Thyroid gland (tissue), 4 donors: Measurements from ENCODE around the gene FZR1. TPM values are rescaled to one million over a fixed set of nuclear protein-coding genes. Genes with fewer than 3 reads are reported as not detected.

Experiments used
- DNase-seq, 2 donors: peaks; one replicate each; pipeline ENCODE4 v3.0.0-alpha.2; 2019
- H3K27ac ChIP-seq, 3 donors: fragments of 200-600 bp; sonication (generic); 1 replicate in 2 of 3; 2 replicates in 1 of 3; pipeline ENCODE4 v1.5.1; 2016 to 2019; ENCODE audit warnings: mild to moderate bottlenecking in 1 of 3, moderate library complexity in 1 of 3
- H3K27me3 ChIP-seq: fragments of 200-600 bp; sonication (generic); one replicate; pipeline ENCODE4 v1.5.1; 2019
- H3K36me3 ChIP-seq, 2 donors: fragments of 200-600 bp; sonication (generic); one replicate each; pipeline ENCODE4 v1.5.1; 2016 to 2019
- H3K4me1 ChIP-seq, 2 donors: fragments of 200-600 bp; sonication (generic); one replicate each; pipeline ENCODE4 v1.5.1; 2017 to 2019
- H3K4me3 ChIP-seq, 3 donors: fragments of 200-600 bp; sonication (generic); replicated peaks in 1 of 3; 1 replicate in 2 of 3; 2 replicates in 1 of 3; pipeline ENCODE4 v1.5.1; 2016; ENCODE audit warnings: mild to moderate bottlenecking in 1 of 3
- H3K9me3 ChIP-seq: fragments of 200-600 bp; sonication (generic); one replicate; pipeline ENCODE4 v1.5.1; 2017
- POLR2A ChIP-seq, 2 donors: fragments of 450-650 bp; IDR thresholded peaks; one replicate each; pipeline ENCODE4 v1.6.1; 2017; ENCODE audit warnings: antibody characterized with exemption in 2 of 2, mild to moderate bottlenecking in 2 of 2, moderate library complexity in 1 of 2
- WGBS, 2 donors: methylation state at CpG; one replicate each; pipeline ENCODE4 v1.1.5; 2017; 5-methylcytosine and 5-hydroxymethylcytosine counted together
- intact Hi-C: fragments of 100-400 bp; cut with DNase I; formaldehyde crosslinking; loops from one replicate; pipeline ENCODE4 v1.15.1; 2023
- total RNA-seq, 4 donors: library from RNA; depleted of rRNA; stranded (reverse); fragments of >200 nt; gene quantifications; one replicate each; pipeline ENCODE4 v1.2.3, GENCODE V29; 2016
- TF ChIP-seq, protein P1 (sequence below), 6 experiments: fragments of 200-600 bp in 3 of 6; fragments of 450-650 bp in 3 of 6; sonication (generic) in 3 of 6; IDR thresholded peaks; one replicate each; pipeline ENCODE4 v1.5.1; 2016 to 2019; ENCODE audit warnings: antibody characterized with exemption in 6 of 6, mild to moderate bottlenecking in 2 of 6, inconsistent platforms in 1 of 6, moderate library complexity in 1 of 6

FZR1 gene
- total RNA-seq, 4 donors from 2014 or later: 28.6 to 56.0 (median 36.1) TPM

- Histone ChIP-seq H3K4me1 (no peaks in the 10 kb centered on the region), H3K27me3 (no peaks in the 10 kb centered on the region), H3K9me3 (no peaks in the 10 kb centered on the region), H3K27ac (no peak overlapping the region), H3K4me3 (no peak overlapping the region), H3K36me3 (peaks cover 48 to 55% of the 10 kb centered on the region in 2 donors)
- TF ChIP-seq POLR2A (IDR thresholded peaks at IDR 0.05): no peak
- TF ChIP-seq, protein P1, sequence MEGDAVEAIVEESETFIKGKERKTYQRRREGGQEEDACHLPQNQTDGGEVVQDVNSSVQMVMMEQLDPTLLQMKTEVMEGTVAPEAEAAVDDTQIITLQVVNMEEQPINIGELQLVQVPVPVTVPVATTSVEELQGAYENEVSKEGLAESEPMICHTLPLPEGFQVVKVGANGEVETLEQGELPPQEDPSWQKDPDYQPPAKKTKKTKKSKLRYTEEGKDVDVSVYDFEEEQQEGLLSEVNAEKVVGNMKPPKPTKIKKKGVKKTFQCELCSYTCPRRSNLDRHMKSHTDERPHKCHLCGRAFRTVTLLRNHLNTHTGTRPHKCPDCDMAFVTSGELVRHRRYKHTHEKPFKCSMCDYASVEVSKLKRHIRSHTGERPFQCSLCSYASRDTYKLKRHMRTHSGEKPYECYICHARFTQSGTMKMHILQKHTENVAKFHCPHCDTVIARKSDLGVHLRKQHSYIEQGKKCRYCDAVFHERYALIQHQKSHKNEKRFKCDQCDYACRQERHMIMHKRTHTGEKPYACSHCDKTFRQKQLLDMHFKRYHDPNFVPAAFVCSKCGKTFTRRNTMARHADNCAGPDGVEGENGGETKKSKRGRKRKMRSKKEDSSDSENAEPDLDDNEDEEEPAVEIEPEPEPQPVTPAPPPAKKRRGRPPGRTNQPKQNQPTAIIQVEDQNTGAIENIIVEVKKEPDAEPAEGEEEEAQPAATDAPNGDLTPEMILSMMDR (IDR thresholded peaks at IDR 0.05): no peak
- DNase-seq: no peak
- 84 to 92% methylated on average over 7 to 10 of the region's 10 CpGs for WGBS, 2 donors
- intact Hi-C loops: no loop called here
Measured at GRCh38 chr19:3535981-3536380, 29.9 kb downstream of the FZR1 start.

GRCh38 chr19:3536429-3537100 is 30.5 kb downstream of the FZR1 start:
- 79 to 86% methylated on average over 14 to 23 of the region's 27 CpGs for WGBS, 2 donors
- peaks cover 42 to 50% of the 10 kb centered on the region in 2 donors for H3K36me3 ChIP-seq
- no peak overlapping the region for H3K27ac ChIP-seq
- no peaks in the 10 kb centered on the region for H3K9me3 ChIP-seq
- H3K4me3 ChIP-seq: no peak overlapping the region
- intact Hi-C loops: no loop called here
- no peaks in the 10 kb centered on the region for H3K27me3 ChIP-seq
- no peaks in the 10 kb centered on the region for H3K4me1 ChIP-seq
- no peak for DNase-seq
- TF ChIP-seq, protein P1 (IDR thresholded peaks at IDR 0.05): no peak
- TF ChIP-seq POLR2A (IDR thresholded peaks at IDR 0.05): no peak

GRCh38 chr19:3537101-3537437 is 31.0 kb downstream of the FZR1 start:
- H3K36me3 ChIP-seq: peaks cover 37 to 44% of the 10 kb centered on the region in 2 donors
- H3K4me3 ChIP-seq: no peak overlapping the region
- H3K27ac ChIP-seq: no peak overlapping the region
- no peaks in the 10 kb centered on the region for H3K27me3 ChIP-seq
- H3K9me3 ChIP-seq: no peaks in the 10 kb centered on the region
- intact Hi-C loops: no loop called here
- no peak for DNase-seq
- no peak for TF ChIP-seq POLR2A (IDR thresholded peaks at IDR 0.05)
- TF ChIP-seq, protein P1 (IDR thresholded peaks at IDR 0.05): no peak
- 80 to 88% methylated on average over 8 to 13 of the region's 13 CpGs for WGBS, 2 donors
- no peaks in the 10 kb centered on the region for H3K4me1 ChIP-seq

- no peak for TF ChIP-seq POLR2A (IDR thresholded peaks at IDR 0.05)
- TF ChIP-seq, protein P1 (IDR thresholded peaks at IDR 0.05): no peak
- intact Hi-C loops: no loop called here
- Histone ChIP-seq H3K27me3 (no peaks in the 10 kb centered on the region), H3K4me3 (no peak overlapping the region), H3K27ac (no peak overlapping the region), H3K36me3 (peaks cover 32 to 39% of the 10 kb centered on the region in 2 donors), H3K9me3 (no peaks in the 10 kb centered on the region), H3K4me1 (no peaks in the 10 kb centered on the region)
- no peak for DNase-seq
- 90 to 95% methylated on average over 22 of the region's 22 CpGs for WGBS, 2 donors
Measured at GRCh38 chr19:3537438-3538240, 31.5 kb downstream of the FZR1 start.
